Stimulated activated CD4-positive, alpha-beta T cell treated with anti-CD3 and anti-CD28 coated beads, Interleukin-2, amount 100 ng/mL, for 48 hours (primary cell): ENCODE results near the gene TH.
A peak's percentile ranks its signal among the peaks of the same experiment; 100 is the strongest.

ENCODE experiments used
- DNase-seq, 2 donors: peaks; one replicate each; pipeline ENCODE4 v3.0.0-alpha.2; 2020

Gene TH

DNA sequence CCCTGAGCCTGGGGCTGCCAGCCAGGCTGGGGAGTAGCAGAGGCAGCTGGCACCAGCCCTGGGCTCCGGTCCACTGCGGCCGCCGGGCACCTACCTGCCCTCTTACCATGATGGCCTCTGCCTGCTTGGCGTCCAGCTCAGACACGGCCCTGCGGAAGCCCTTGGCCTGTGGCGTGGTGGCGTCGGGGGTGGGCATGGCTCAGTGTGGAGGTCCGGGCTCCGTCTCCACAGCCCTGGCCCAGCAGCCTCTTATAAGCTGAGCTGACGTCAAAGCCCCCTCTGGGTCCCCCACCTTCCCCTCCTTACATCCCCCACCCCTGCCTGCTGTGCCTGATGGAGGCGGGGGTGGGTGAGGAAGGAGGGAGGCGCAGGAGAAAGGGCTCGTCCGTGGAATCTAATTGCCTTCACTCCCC, at the start of gene TH:
TSS of gene TH (minus strand) at position 225 of the 413 bp plus-strand sequence. CDS start at position 196, 29 bp downstream.
- DNase-seq, result no peak

GRCh38 chr11:2221024-2221423, 49.4 kb upstream of the TH start:
- no peak for DNase-seq

DNA sequence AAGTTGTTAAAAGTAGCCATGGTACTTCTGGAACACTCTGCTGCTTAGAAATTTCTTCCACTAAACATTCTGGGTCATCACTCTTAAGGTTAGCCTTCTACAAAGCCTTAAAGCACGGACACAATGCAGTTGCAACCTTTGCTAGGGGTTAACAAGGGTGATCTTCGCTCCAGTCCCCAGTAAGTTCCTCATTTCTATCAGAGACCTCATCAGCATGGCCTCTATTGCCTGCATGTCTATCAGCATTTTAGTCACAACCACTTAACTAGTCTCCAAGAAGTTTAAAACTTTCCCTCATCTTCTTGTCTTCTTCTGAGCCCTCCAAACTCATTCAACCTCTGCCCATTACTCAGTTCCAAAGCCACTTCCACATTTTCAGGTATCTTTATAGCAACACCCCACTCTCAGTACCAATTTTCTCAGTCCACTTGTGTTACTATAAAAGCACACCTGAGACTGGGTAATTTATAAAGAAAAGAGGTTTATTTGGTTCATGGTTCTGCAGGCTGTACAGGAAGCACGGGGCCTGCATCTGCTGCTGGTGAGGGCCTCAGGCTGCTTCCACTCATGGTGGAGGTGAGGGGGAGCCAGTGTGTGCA, 48.7 kb upstream of the TH start:
- DNase-seq, result no peak

DNA sequence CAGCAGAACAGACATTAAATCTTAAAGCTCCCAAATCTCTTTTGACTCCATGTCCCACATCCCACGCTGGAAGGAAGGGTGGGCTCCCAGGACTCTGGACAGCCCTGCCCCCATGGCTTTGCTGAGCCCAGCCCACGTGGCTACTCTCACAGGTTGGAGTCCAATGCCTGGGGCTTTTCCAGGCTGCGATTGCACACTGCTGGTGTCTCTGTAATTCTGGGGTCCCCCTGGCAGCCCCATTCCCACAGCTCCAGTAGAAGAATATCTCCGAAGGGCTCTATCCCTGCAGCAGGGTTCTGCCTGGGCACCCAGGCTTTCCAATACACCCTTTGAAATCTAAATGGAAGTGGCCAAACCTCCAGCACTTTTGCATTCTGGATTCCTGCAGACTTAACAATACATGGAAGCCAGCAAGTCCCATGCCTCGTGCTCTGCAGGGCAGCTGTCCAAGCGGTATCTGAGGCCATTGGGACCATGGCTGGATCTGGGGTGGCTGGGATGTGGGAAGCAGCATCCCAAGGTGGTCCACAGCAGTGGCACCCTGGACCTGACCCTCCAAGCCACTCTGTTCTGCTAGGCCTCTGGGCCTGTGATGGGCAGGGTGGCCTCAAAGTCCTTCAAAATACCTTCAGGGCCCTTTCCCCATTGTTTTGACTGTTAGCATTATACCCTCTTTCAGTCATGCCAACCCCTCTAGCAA, 47.9 kb upstream of the TH start:
- no peak for DNase-seq

DNA sequence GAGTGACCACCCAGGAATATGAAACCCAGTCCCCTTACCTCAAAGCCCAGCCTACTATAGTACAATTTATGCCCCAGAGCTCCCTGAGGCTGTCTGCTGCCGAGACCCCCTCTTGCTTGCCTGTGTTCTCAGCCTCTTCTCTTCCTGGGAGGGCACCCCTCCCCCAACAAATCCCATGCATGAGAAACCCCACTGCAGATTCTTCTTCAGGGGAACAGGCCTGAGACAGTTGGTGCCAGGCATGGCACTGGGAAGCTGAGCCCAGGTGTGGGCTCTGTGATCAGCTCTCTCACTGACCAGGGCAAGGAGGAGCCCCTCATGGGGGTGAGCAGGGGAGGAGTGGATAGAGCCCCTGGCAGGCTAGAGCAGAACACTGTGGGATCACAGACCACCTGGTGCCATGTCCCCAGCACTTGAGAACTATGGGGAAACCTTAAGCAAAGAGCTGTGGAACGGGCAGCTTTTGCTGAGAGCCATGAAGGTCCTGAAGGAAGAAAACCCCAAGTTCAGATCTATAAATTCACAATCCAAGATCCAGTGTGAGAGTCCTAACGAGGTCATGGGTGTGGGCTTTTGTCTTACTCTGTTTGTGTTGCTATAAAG, 46.5 kb upstream of the TH start:
- no peak for DNase-seq

- no peak for DNase-seq
These were observed 45.8 kb upstream of the TH start for GRCh38 chr11:2217211-2218030.

GRCh38 chr11:2216400-2217064, 44.9 kb upstream of the TH start:
- no peak for DNase-seq

DNA sequence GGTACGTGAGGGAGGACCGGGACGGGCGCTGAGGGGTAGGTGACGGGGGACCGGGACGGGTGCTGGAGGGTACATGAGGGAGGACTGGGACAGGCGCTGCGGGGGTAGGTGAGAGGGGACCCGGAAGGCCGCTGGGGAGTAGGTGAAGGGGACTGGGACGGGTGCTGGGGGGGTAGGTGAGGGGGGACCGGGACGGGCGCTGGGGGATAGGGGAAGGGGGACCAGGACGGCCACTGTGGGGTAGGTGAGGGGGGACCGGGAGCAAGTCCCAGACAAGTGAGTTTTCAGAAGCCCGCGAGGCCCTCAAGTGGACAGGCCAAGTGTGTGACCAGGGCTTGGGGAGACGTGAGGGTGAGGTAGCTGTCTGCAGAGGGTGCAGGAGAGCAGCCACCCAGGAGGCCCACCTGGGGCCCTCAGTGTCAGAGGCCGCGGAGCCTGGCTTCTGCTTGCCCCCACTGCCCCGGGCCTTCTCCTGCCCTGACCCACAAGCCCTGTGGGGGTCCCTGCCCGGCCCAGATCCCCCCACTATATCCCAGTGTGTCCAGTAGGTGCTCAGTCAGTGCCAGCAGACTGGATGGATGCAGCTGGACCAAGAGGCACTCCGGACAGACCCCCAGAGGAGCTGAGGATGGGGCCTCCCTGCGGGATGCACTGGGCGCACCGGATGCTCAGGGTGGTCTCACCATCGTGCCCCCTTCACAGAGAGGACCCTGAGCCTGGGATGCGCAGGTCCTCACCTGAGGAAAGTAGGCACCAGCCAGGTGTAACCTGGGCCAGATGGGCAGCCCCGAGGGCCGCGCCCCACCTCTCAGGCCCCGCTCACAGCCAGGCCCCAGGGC, 44.2 kb upstream of the TH start:
- no peak for DNase-seq

GRCh38 chr11:2215230-2215560, 43.6 kb upstream of the TH start:
- DNase-seq, result no peak

GRCh38 chr11:2214527-2215229, 43.1 kb upstream of the TH start:
- no peak for DNase-seq

DNA sequence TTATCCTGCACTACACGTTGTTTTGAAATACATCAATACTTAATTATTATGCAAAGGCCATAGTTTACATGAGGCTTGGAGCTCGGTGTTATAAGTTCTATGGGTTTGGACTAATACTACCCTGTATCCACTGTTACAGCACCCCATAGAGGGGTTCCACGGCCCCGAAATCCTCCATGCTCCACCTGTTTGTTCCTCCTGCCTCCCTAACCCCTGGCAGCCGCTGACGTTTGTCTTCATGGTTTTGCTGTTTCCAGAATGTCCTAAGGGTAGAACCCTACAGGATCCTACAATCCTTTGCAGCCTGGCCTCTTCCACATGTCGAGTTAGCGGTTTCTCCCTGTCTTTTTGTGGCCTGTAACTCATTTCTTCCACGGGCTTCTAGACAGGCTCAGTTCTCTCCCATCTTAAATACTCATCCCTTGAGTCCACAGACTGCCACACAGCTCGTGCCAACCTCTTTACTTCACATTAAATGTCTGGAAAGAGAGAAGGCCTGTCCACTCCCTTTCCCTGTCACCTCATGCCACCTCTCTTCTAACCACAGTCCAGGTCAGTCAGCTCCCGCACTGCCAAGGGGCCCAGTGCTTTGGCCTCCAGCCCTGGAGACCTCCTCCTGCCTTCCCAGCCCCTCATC, 42.4 kb upstream of the TH start:
- no peak for DNase-seq

GRCh38 chr11:2213384-2213842, 41.8 kb upstream of the TH start:
- peak; percentile 19 to 21 for DNase-seq

- DNase-seq, result no peak
These were observed 41.0 kb upstream of the TH start for GRCh38 chr11:2212411-2213251.

DNA sequence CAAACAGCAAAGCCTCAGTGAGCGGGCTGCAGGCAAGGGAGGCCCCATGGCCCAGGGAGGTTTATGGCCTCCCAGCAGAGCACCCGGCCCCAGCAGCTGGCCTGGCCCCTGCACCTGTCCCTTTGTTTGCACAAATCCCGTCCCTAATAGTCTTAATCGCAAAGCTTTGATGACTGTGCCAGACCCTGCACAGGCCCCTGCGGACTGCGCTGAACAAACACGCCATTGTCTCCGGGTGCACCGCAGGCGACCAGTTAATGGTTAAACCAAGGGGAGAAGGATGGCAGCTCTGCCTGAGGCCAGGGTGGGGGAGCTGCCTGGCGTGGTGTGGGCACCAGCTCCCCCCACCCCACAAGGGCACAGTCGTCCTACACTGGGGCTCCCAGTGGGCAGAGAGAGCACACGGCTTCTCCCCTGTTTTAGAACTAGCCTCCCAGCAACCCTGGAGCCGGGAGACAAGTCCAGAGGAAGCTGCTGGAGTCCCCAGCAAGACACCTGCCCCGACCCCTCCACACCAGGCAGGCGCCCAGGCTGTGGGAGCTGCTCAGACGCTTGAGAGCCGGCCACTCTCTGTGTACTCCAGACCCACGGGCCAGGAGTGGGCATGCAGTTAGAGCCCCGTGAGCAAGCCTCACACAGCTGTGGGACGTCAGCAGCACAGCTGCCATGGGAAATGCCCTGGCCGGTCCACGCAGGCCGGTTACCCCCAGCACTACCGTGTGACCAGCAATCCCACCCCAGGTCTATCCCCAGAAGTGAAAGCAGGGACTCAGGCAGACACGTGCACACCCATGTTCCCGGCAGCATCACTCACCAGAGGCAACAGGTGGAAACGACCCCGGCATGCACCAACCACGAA, 39.7 kb upstream of the TH start:
- no peak for DNase-seq

DNA sequence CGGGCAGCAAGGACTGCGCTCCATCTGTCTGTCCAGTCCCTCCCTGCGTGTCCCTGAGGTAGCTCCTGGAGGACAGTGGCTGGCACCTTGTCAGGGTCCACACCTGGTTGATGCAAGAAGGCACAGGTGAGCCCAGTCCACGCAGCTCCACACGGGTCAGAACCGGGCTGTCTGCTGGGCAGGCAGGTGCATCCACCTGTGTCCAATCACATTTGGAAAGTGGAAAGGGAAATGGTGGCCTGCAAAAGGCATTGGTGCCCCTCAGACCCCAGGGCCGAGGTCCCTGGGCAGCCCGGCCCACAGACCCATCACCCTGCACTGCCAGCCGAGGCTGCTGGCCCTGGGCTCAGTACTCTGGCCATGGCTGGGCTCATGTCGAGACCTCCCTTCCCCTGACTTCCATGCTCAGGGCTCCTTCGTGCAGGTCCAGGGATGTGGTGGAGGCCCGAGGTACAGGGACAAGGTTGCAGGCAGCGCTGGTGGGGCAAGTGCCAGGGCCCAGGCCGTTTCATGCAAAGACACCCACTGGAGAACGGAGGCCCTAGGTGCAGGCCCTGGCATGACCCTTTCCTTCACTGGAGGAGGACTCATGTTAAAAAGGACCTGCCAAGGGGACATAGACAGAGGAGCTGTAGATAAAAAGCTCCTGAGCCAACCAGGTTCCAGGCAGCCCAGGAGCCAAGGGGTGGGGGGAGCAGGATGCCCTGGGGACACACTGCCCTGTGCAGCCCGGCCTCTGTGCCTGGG, 38.9 kb upstream of the TH start:
- no peak for DNase-seq

GRCh38 chr11:2209900-2210321, 38.3 kb upstream of the TH start:
- no peak for DNase-seq

DNA sequence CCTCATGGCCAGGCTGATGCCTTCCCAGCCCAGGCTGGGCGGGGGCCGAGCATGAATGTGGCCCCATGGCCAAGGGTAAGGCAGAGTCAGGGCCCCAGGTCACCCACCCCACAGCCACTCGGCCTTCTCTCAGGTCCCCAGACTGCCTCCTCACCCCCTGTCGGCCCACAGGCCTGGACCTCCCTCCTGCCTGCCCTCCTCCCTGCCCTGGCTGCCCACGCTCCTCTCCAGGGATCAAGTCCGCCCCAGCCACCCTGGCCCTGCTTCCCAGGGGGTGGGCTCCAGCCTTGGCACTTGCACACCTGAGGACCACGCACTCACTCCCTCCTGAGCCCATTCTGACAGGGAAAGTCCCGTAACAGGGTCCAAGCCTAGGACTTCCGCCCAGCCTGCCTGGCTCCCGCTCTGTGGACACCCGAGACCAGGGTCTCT, 37.8 kb upstream of the TH start:
- DNase-seq, result no peak
